CD4-positive, alpha-beta T cell treated with Interleukin-10 for 1 hour (primary cell): Measurements from ENCODE around the gene DIPK1B.

Source experiments
- DNase-seq: peaks from one replicate; pipeline ENCODE4 v3.0.0-alpha.2; 2020

DIPK1B gene

DNA sequence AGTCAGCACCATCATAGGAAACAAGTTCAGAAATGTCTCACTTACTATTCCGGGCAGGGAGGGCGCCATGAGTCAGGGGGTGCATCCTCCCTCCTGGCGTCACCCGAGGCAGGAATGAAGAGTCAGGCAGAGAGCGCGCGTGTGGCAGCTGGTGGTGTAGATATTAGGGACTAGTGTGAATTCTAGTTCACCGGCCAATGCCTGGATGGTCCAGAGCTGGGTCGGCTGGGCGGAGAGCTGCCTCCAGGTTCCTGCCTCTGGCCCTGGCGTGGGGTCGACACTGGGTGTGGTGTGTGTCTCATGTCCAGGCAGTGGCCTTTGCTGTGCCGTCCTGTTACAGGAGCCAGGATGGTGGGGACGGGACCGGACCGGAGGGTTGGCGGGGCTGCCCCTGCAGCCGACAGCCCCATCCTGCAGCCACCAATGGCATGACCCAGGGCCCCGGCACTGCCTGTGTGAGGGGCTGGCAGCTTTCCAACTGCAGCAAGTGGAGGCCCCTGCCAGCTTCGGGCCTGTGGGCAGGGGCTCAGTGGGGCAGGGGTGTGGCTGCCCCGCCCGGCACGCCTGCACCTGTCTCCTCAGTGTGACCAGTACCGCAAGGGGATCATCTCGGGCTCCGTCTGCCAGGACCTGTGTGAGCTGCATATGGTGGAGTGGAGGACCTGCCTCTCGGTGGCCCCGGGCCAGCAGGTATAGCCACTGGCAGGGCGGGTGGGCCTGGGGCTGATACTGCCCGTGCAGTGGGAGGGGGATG is 9.1 kb downstream of the DIPK1B start:
- DNase-seq, result no peak

DNA sequence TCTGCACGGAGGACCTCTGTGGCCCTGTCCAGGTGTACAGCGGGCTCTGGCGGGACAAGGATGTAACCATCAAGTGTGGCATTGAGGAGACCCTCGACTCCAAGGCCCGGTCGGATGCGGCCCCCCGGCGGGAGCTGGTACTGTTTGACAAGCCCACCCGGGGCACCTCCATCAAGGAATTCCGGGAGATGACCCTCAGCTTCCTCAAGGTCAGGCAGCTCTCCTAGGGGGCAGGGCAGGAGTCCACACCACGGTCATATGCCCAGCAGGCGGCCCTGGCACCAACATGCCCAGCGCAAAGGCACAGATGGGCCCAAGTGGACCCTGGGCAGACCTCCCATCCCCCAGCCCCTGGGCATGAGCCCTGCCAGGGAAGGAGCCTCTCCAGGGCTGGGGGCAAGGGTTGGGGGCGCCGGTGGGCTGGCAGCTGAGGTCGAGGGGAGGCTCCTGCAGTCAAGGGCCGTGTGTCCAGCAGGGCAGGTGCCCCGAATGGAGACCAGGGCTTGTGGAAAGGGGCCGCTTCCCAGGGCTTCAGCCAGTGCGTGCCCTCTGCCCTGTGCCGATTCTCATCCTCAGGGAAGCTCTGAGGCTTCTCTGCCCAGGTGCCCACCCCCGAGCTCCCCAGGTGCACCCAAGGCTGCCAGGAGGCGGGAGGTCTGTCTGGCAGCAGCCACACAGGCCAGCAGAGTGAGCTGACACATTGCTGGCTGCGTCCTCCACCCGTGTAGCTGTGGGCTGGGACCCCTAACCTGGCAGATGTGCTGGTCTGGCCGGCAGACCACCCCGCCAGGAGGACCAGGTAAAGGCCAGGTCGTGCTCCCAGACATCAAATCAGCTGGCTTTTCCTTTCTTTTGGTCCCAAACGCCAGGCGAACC is 10.0 kb downstream of the DIPK1B start:
- DNase-seq, result no peak

- no peak for DNase-seq
Measured at GRCh38 chr9:136722969-136723356, 10.6 kb downstream of the DIPK1B start.

DNA sequence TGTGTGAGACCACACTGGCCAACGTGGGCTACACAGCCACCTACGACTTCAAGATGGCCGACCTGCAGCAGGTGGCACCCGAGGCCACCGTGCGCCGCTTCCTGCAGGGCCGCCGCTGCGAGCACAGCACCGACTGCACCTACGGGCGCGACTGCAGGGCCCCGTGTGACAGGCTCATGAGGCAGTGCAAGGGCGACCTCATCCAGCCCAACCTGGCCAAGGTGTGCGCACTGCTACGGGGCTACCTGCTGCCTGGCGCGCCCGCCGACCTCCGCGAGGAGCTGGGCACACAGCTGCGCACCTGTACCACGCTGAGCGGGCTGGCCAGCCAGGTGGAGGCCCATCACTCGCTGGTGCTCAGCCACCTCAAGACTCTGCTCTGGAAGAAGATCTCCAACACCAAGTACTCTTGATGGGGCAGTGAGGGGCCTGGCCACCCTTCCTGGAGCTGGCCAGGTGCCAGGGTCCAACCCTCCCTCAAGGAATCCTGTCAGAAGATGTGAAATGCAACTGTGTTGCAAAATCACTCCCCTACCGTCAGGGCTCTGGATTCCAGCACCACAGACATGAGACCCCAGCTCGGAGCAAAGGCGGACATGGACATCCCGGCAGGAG is 11.1 kb downstream of the DIPK1B start:
- no peak for DNase-seq

GRCh38 chr9:136723989-136724388 is 11.6 kb downstream of the DIPK1B start:
- no peak for DNase-seq

DNA sequence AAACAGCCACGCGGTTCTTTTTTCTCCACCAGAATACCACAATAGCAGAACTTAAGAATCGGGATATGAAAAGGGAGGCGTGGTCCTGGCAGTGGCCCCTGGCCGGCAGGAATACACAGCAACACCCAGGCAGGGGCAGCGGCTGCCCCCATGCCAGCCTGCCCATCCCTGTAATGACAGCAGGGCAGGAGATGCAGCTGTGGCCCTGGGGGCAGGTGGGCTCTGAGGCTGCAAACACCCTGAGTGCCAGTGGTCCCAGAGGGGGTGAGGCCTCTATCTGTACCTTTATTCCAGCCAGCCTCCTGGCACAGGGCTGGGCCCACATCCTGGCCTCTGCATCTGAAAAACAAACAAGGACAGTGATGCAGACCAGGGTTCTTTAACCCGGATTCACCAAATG is 12.4 kb downstream of the DIPK1B start:
- no peak for DNase-seq

- DNase-seq, result no peak
Measured at GRCh38 chr9:136725612-136726011, 13.2 kb downstream of the DIPK1B start.

DNA sequence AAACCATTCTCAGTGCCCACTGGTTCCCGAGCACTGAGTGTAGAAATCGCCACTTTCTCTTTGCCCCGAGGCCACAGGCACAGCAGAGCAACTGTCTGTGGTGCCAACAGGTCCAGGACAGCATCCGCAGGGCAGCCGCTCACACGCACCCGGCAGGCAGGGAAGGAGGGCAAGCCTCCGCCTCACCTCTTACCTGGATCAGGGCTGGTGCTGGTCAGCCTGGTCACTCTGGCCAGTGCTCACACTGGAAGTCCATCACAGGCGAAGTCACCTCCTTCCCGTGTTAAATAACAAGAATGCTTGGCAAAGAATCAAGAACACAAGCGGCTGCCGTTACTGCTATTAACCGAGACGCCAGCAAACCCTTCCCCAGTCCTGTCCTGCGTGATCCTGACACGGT is 13.7 kb downstream of the DIPK1B start:
- no peak for DNase-seq

- DNase-seq, result peak; percentile 64
Measured at GRCh38 chr9:136726631-136727191, 14.3 kb downstream of the DIPK1B start.

DNA sequence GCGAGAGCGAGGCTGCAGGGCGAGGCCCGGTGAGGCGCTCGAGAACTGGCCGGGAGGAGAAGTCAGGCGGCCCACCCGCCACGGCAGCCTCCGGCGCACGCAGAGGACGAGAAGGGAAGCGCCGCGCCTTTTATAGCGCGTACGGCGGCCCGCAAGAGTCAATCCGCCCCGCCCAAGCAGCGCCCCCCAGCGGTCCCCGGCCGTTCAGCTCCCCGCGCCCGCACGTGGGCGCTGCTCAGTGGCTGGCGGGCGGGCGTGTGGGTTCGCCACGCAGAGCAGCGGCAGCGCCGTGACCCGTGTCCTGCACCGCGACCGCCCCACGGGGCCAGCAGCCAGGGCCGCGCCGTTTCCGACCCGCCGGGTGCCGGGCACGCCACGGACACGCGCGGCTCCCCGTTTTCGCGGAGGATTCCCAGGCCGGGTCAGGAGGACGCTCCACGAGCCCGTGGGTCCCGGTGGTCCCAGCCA is 15.7 kb downstream of the DIPK1B start:
- DNase-seq, result peak; percentile 93

DNA sequence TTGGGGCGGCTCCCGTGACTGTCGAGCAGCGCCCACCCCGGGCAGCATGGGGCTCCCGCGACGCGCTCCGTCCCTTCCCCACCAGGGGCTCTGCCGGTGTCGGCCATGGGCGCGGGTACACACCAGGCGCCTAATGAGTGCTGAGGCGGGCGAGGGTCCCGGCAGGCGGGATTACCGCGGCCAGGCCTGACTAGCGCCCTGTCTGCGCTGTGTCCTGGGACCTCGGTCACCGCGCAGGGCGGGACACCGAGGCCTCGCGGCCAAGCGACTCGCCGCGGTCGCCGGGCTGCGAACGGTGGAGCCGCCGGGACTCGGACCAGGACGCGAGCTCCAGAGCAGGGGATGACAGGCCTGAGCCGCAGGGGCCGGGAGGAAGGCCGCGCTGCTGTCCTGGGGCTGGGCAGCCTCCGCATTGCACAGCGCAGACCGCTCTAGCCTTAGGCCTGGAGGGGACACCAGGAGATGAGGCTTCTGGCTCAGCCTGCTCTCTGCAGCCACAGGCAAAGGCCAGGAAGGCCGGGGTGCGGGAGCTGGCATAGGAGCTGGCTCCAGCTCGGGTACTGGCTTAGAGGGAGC is 16.3 kb downstream of the DIPK1B start:
- DNase-seq, result no peak

DNA sequence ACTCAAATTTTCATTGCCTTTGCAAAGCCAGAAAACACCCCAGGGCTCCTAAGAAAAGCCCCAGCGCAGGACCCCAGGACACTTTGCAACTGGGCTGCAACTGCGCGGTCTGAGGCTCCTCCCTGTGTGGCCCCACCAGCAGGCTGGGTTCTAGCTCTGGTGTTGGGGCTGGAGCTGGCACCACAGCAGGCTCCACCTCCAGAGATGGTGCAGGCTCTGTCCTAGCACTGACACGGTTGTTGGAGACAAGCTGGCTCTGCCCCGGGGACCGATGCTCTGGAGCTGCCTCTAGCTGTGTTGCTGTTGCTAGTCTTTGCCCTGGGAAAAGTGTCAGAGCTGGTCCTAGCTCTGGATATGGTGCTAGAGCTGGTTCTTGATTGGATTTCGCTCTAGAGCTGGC is 16.8 kb downstream of the DIPK1B start:
- no peak for DNase-seq

- no peak for DNase-seq
Measured at GRCh38 chr9:136729926-136730325, 17.6 kb downstream of the DIPK1B start.

DNA sequence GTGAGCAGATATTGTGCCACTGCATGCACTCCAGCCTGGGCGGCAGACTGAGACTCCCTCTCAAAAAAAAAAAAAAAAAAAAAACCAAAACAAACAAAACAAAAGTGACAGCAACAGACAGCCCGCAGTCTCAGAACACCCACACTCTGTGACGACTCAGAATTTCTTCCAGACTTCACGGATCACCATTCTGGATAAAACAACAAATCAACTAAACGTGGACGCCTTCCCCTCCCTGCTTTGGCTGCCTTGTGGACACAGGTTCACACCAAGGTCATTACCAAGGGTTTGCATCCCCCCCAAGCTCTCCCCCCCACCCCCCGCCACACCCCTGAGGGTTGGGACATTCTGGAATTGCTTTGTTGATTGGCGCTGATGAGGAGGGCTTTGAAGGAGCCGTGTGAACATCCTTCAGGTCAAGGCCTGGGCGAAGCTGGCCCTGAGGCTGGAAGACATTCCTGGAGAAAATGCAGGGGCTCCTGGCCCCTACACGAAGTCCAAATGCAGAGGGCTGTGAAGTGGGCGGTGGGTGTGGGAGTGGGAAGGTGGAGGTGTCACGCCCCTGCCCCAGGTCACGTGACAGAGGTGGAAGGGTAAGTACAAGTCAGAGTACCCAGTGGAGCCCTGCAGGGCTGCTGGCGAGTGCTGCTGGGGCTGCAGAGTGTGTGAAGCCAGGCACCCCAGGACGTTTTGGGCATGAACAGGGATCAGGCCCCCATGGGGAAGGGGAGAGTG is 20.2 kb downstream of the DIPK1B start:
- no peak for DNase-seq

- DNase-seq, result no peak
Measured at GRCh38 chr9:136733611-136734010, 21.2 kb downstream of the DIPK1B start.

GRCh38 chr9:136734837-136735496 is 22.6 kb downstream of the DIPK1B start:
- DNase-seq, result no peak

GRCh38 chr9:136735812-136736480 is 23.6 kb downstream of the DIPK1B start:
- DNase-seq, result no peak

DNA sequence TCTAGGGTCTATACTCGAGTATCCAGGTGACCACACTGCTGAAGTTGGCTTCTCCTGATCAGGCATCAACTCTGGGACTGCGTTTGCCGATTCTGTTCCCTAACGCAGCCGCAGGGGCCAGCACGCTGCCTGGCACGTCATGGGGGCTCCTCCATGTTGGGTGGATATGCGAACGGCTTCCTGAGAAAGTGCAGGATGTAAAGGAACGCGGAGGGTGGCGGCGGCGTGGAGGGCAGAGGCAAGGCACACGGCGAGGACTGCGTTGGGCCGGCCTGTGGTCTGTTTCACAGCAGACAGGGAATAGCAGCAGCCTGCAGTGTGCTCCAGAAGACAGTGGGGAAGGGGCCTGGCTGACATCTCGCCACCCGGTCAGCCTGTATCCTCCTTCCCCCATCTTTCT is 26.6 kb downstream of the DIPK1B start:
- no peak for DNase-seq

DNA sequence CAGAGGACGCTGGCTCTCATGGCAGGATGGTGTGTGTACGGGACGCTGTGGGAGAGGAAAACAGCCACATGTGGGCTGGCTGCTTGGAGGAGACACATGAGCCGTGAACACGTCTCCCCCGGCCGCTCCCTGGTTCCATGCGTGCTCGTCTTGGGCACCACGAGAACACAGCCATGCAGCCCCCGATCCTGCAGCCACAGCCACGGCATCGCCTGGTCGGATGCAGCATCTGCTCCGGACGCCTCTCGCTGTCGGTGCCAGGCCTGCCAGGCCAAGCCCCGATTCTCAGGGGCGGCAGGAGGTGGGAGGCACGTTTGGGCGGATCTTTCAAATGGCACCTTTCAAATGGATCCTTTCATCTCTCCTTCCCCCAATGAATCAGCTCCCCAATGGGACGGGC is 27.1 kb downstream of the DIPK1B start:
- DNase-seq, result no peak

- DNase-seq, result no peak
Measured at GRCh38 chr9:136740069-136740468, 27.7 kb downstream of the DIPK1B start.

DNA sequence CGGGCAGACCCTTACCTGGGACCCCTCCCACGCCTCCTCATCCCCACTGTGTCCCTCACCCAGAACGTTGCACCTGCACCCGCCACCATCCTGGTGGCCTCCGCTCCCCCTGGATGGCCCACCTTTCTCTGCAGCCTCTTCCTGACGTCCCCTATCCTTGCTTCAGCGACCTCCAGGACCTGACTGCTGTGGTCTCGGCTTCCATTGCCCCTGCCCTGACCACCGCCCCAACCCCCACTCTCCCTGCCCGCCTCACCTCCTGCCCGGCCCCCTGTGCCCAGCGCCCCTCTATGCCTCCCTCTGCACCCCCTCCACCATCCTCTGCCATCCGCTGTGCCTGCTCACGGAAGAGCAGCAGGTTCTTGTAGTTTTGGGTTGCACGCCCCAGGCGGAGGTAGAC is 28.1 kb downstream of the DIPK1B start:
- DNase-seq, result no peak
